ENCODE results near the gene ARF4.

Gene ARF4

DNA sequence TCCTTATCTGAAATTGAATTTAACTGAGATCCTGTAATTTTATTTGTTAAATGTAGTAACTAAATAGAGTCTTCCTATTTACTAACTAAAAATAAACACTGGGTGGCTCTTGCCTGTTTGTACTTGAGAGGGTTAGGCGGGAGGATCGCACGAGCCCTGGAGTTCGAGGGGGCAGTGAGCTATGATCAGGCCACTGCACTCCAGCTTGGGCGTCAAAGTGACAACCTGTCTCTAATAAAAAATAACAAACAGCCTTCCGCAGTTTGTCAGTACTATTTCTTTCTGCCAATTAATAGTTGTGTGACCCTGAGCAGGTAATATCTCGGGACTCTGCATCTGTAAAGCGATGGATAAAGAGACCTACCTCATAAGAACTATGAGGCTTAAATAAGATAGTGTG is 41.8 kb downstream of the ARF4 start:
- no peak for DNase-seq (ENCODE audit: low read depth in 2 of 2)
- TF ChIP-seq, protein P1, sequence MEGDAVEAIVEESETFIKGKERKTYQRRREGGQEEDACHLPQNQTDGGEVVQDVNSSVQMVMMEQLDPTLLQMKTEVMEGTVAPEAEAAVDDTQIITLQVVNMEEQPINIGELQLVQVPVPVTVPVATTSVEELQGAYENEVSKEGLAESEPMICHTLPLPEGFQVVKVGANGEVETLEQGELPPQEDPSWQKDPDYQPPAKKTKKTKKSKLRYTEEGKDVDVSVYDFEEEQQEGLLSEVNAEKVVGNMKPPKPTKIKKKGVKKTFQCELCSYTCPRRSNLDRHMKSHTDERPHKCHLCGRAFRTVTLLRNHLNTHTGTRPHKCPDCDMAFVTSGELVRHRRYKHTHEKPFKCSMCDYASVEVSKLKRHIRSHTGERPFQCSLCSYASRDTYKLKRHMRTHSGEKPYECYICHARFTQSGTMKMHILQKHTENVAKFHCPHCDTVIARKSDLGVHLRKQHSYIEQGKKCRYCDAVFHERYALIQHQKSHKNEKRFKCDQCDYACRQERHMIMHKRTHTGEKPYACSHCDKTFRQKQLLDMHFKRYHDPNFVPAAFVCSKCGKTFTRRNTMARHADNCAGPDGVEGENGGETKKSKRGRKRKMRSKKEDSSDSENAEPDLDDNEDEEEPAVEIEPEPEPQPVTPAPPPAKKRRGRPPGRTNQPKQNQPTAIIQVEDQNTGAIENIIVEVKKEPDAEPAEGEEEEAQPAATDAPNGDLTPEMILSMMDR (IDR thresholded peaks at IDR 0.05; ENCODE audit: low read depth, low read length), result no peak
- peak overlapping the region; percentile 88 to 89 for H3K4me3 ChIP-seq (replicated peaks in 1 of 2; ENCODE audit: low read depth in 2 of 2, low read length in 2 of 2)

- DNase-seq (ENCODE audit: low read depth in 2 of 2), result no peak
- H3K4me3 ChIP-seq (replicated peaks in 1 of 2; ENCODE audit: low read depth in 2 of 2, low read length in 2 of 2), result no peak overlapping the region
- TF ChIP-seq, protein P1 (IDR thresholded peaks at IDR 0.05; ENCODE audit: low read depth, low read length), result no peak
Measured at GRCh38 chr3:57546616-57547015, 50.5 kb downstream of the ARF4 start.

DNA sequence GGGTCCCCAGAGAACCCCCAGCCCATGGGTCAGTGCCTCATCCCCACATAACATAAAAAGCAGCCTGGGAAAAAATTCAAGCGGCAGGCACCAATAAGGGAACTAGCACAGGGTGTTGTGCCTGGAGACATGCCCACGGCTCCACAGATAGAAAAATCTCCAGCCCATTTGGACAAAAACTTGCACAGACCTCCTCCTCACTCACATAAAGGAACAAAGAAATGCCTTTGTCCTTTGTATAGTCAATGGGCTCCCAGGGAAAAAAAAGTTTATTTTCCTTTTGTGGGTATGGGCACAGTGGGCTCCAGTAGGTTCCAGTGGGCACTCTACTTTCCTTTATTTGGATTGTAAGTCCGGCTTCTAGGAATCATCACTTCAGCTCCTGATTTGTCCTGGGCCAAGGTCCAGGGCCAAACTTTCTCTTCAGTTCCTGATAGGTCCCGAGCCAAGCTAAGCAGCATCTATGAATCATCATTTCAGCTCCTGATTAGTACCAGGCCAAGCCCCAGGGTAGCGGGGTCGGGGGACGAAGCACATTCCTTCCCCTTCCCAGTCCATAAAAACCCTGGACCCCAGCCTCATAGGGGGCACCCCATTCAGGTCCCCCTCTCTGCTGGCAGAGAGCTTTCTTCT is 51.4 kb downstream of the ARF4 start:
- peak in 1 of 2 donors; percentile 46 for DNase-seq (ENCODE audit: low read depth in 2 of 2)
- H3K4me3 ChIP-seq (replicated peaks in 1 of 2; ENCODE audit: low read depth in 2 of 2, low read length in 2 of 2), result no peak overlapping the region
- TF ChIP-seq, protein P1 (IDR thresholded peaks at IDR 0.05; ENCODE audit: low read depth, low read length), result no peak

DNA sequence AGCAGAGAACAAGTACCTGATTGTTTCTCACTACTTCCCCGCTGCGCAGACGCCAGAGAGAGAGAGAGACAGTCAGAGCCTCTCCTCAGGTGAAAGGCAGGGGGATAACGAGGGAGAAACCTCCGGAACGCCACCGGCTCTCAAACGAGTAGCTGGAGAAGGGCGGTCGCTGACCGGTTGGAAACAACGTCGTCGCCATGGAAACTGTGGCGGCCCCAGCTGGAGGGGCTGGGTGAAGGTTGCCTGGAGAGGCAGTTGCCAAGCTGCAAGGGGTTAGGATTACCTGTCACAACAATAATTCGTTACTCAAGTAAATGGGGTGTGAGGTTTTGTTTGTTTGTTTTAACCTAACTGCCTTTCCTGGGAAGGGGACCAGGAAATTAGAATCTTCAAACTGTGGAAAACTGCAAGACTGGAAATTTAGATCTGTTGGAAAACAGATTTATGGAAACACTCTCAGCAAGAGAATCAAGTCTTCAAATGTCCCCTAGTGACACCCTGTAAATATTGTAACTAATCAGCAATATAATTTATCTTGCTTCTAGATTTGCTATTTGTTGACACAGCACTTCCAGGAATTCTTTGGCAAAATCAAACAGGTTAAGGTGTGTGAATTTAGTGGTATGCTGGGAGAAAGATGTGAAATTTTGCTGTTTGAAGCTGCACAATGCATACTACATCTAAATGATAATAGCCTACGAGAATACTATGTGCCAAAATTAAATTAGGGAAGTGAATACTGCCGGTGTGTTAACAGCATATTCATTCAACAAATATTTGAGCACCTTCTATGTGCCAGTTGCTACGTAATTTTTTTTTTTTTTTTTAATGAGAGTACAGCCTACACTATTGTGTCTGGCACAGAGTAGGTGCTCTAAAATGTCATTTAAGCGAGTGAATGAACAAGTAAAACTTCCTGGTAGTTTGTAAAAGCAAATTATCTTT is 52.7 kb downstream of the ARF4 start, which contains the start of gene DNAH12:
Gene DNAH12 (minus strand): TSS at position 164 of the 945 bp plus-strand sequence. CDS start 1,474 bp downstream, outside the sequence.
- TF ChIP-seq, protein P1 (IDR thresholded peaks at IDR 0.05; ENCODE audit: low read depth, low read length), result no peak
- peak within 1 kb of the TSS; percentile 29 to 38 for H3K4me3 ChIP-seq (replicated peaks in 1 of 2; ENCODE audit: low read depth in 2 of 2, low read length in 2 of 2)
- DNase-seq (ENCODE audit: low read depth in 2 of 2), result peak in 1 of 2 donors; percentile 46

DNA sequence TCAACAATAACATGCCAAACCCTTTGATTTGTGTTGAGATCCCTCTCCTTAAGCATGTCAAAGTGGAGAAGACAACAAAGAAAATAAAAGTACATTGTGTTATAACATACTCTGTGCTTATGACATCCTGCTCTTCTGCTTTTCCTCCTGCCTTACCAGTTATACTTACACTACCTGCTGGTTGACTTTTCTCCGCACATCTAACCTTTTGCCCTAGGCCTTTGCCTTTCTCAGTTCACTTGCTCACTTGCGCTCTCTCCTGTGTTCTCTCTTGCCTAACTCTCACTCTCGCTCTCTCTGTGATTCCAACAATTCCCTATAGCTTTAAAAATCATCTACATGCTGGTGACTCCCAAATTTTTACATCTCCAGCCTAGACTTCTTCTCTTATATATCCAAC is 58.7 kb downstream of the ARF4 start:
- no peak for DNase-seq (ENCODE audit: low read depth in 2 of 2)
- no peak overlapping the region for H3K4me3 ChIP-seq (replicated peaks in 1 of 2; ENCODE audit: low read depth in 2 of 2, low read length in 2 of 2)
- TF ChIP-seq, protein P1 (IDR thresholded peaks at IDR 0.05; ENCODE audit: low read depth, low read length), result no peak

DNA sequence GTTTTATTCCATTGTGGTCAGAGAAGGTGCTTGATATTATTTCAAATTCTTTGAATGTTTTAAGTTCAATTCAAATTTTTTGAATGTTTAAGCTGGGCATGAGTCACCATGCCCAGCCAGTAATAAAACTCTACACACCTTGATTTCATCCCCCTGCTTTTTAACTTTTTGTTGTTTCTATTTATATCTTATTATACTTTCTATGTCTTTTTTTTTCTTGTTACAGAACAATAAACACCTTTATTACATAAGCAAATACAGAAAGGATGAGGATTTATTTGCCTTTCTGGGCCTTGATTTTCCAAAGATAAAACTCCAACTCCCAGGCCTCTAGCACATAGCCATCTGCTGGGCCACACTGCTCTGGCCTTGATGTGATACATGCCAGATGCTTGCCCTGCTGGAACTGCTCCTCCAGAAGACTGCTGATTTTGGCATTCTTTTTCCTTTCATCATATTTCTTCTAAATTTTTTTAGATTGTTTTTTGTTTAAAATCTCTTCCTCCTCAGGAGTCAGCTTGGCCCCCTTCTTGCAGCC is 67.0 kb downstream of the ARF4 start:
- no peak overlapping the region for H3K4me3 ChIP-seq (replicated peaks in 1 of 2; ENCODE audit: low read depth in 2 of 2, low read length in 2 of 2)
- TF ChIP-seq, protein P1 (IDR thresholded peaks at IDR 0.05; ENCODE audit: low read depth, low read length), result no peak
- peak in 1 of 2 donors; percentile 9 for DNase-seq (ENCODE audit: low read depth in 2 of 2)

All from cardiac fibroblast (primary cell).